Measurements from ENCODE around the gene ACSL5. TPM values are rescaled to one million over a fixed set of nuclear protein-coding genes. Genes with fewer than 3 reads are reported as not detected.

The ACSL5 gene
- total and polyA plus RNA-seq, 2 of the 8 experiments (the other 6 are each of a cell fraction or from before 2014, with no cell fraction given): not detected

- Histone ChIP-seq H3K4ac (replicated peaks; ENCODE audit: insufficient read length, low read depth, low read length) (no peak overlapping the region), H3K56ac (replicated peaks; ENCODE audit: insufficient read length, low read depth, low read length) (no peak overlapping the region), H2AFZ (ENCODE audit: low read length) (no peak overlapping the region), H2BK12ac (ENCODE audit: low read depth, low read length) (no peak overlapping the region), H2BK120ac (replicated peaks; ENCODE audit: low read depth, low read length) (no peak overlapping the region), H2AK5ac (ENCODE audit: low read depth, low read length) (no peak overlapping the region), H3K27me3 (replicated peaks in 1 of 4; ENCODE audit: control insufficient read depth in 3 of 4, extremely low read depth in 1 of 4, insufficient read depth in 3 of 4, low read length in 3 of 4) (no peaks in the 10 kb centered on the region), H3K14ac (ENCODE audit: insufficient read length) (no peak overlapping the region), H4K91ac (replicated peaks; ENCODE audit: insufficient read length, low read length) (no peak overlapping the region), H3K23me2 (ENCODE audit: low read depth, low read length) (no peaks in the 10 kb centered on the region), H3K23ac (ENCODE audit: insufficient read length) (no peak overlapping the region), H3K9me3 (ENCODE audit: insufficient read depth in 2 of 2, low read depth in 1 of 2, low read length in 1 of 2) (no peaks in the 10 kb centered on the region), H4K20me1 (replicated peaks in 1 of 2; ENCODE audit: control insufficient read depth in 1 of 2, insufficient read depth in 2 of 2, low read length in 2 of 2) (no peaks in the 10 kb centered on the region), H3K4me2 (ENCODE audit: insufficient read depth in 1 of 2, low read depth in 2 of 2, low read length in 2 of 2) (no peak overlapping the region), H4K8ac (ENCODE audit: extremely low read depth, insufficient read depth, low read length) (no peak overlapping the region), H3K36me3 (ENCODE audit: control insufficient read depth in 2 of 4, insufficient read depth in 4 of 4, low read length in 3 of 4) (no peaks in the 10 kb centered on the region), H2BK5ac (ENCODE audit: low read depth, low read length) (no peak overlapping the region), H3K4me1 (replicated peaks in 1 of 4; ENCODE audit: control insufficient read depth in 3 of 4, insufficient read depth in 4 of 4, low read length in 3 of 4) (no peaks in the 10 kb centered on the region), H2BK15ac (ENCODE audit: low read length) (no peak overlapping the region), H3K9ac (replicated peaks in 1 of 4; ENCODE audit: extremely low read depth in 1 of 4, low read depth in 3 of 4, low read length in 3 of 4) (no peak overlapping the region), H3K79me2 (ENCODE audit: control insufficient read depth in 1 of 2, insufficient read depth in 2 of 2, low read length in 2 of 2) (no peaks in the 10 kb centered on the region), H3K27ac (ENCODE audit: low read depth, low read length) (no peak overlapping the region), H2BK20ac (ENCODE audit: low read length) (no peak overlapping the region), H3K4me3 (ENCODE audit: extremely low read depth in 1 of 4, insufficient read depth in 2 of 4, low read depth in 3 of 4, low read length in 4 of 4) (no peak overlapping the region), H3K18ac (ENCODE audit: extremely low read depth, low read length) (no peak overlapping the region), H3K79me1 (ENCODE audit: low read depth, low read length) (no peaks in the 10 kb centered on the region), H4K5ac (ENCODE audit: insufficient read length, low read depth, low read length) (no peak overlapping the region)
- ChIA-PET CTCF (ENCODE audit: partially characterized antibody) (interaction anchor here (0.8 to 1.6 kb wide), 3 partner anchors 15 to 137 kb away, joined by 3 read pairs; no protein-coding TSS in a partner anchor), POLR2A (ENCODE audit: partially characterized antibody) (no interaction called here)
- DNase-seq (ENCODE audit: low read depth in 1 of 2, low spot score in 2 of 2): no peak
- FAIRE-seq: no peak
- no peak for TF ChIP-seq RNF2 (IDR thresholded peaks at IDR 0.05; ENCODE audit: borderline replicate concordance, low read depth, low read length, missing control alignments, poor library complexity, severe bottlenecking)
- no peak for TF ChIP-seq SRF (IDR thresholded peaks at IDR 0.05; ENCODE audit: low read depth, low read length)
- no peak for TF ChIP-seq GABPA (IDR thresholded peaks at IDR 0.05; ENCODE audit: borderline replicate concordance, insufficient read depth, low read length)
- TF ChIP-seq JUND (IDR thresholded peaks at IDR 0.05; ENCODE audit: low read length): no peak
- no peak for TF ChIP-seq TAF1 (IDR thresholded peaks at IDR 0.05; ENCODE audit: low read depth, low read length)
- no peak for TF ChIP-seq HDAC6 (IDR thresholded peaks at IDR 0.05; ENCODE audit: low read depth, low read length)
- TF ChIP-seq EZH2 (IDR thresholded peaks at IDR 0.05; ENCODE audit: low read depth, low read length, severe bottlenecking): no peak
- TF ChIP-seq KDM4A (IDR thresholded peaks at IDR 0.05; ENCODE audit: low read depth, low read length, severe bottlenecking): no peak
- 86% methylated on average over 5 of the region's 5 CpGs; no CpG with 5 or more reads in 1 of the 2 experiments for WGBS, 2 experiments (ENCODE audit: extremely low coverage in 1 of 2, insufficient coverage in 1 of 2, insufficient read length in 1 of 2, insufficient replicate concordance in 2 of 2, low coverage in 1 of 2, low lambda C conversion rate in 2 of 2, missing lambda C conversion rate in 1 of 2)
These were observed 38.6 kb upstream of the ACSL5 start for GRCh38 chr10:112335111-112335867.
